ENCODE measurements around the gene PICK1. TPM values are rescaled to one million over a fixed set of nuclear protein-coding genes. Genes with fewer than 3 reads are reported as not detected.

PICK1 gene
- total RNA-seq, 4 donors from 2014 or later: 35.9 to 67.6 (median 51.4) TPM

DNA sequence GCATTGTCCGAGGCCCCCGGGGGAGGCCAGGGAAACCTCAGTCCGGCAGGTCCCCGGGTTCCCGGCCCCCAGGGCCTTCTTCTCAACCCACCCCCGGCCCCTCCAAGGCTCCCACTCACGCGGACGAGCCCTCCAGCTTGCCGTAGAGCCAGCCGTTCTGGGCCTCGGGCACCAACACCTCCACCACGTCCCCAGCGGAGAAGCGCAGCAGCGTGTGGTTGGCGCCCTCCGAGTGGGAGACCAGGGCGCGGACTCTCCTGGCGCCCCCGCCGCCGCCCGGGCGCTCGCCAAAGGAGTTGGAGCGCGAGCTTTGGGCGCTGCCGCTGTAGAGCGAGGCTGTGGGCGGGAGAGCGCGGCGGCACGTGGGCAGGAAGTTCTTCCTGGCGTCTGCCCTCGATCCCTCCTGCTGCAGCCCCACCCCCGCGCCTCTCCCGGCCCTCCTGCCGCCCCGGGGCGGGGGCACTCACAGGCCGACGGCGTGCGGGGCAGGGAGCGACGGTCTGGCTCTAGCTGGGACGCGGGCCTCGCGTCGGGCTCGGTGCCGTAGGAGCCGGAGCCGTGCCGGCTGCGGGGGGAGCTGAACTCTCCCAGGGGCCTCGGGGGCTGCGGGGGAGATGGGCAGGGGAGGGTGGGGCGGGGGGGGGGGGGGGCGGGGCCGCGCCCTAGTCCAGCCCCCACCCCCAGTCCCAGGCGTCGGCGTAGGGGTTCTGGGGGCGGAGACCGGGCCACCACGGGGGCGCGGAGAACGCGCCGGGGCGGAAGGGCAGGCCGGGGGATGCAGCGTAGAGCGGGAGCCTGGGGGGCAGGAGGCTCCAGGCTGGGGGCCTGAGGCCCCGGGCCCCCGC, 31.6 kb downstream of the PICK1 start:
- H3K4me3 ChIP-seq (ENCODE audit: low read depth, poor library complexity, severe bottlenecking): no peak overlapping the region
- 10 to 14% methylated on average over 10 to 34 of the region's 85 CpGs for WGBS, 2 donors
- no peak for DNase-seq (ENCODE audit: low spot score in 2 of 2)
- intact Hi-C loops (cut with DNase I; ENCODE audit: low total_unique reads): no loop called here
- TF ChIP-seq, protein P1, sequence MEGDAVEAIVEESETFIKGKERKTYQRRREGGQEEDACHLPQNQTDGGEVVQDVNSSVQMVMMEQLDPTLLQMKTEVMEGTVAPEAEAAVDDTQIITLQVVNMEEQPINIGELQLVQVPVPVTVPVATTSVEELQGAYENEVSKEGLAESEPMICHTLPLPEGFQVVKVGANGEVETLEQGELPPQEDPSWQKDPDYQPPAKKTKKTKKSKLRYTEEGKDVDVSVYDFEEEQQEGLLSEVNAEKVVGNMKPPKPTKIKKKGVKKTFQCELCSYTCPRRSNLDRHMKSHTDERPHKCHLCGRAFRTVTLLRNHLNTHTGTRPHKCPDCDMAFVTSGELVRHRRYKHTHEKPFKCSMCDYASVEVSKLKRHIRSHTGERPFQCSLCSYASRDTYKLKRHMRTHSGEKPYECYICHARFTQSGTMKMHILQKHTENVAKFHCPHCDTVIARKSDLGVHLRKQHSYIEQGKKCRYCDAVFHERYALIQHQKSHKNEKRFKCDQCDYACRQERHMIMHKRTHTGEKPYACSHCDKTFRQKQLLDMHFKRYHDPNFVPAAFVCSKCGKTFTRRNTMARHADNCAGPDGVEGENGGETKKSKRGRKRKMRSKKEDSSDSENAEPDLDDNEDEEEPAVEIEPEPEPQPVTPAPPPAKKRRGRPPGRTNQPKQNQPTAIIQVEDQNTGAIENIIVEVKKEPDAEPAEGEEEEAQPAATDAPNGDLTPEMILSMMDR (IDR thresholded peaks at IDR 0.05): no peak
- no peak for TF ChIP-seq POLR2A (IDR thresholded peaks at IDR 0.05)

DNA sequence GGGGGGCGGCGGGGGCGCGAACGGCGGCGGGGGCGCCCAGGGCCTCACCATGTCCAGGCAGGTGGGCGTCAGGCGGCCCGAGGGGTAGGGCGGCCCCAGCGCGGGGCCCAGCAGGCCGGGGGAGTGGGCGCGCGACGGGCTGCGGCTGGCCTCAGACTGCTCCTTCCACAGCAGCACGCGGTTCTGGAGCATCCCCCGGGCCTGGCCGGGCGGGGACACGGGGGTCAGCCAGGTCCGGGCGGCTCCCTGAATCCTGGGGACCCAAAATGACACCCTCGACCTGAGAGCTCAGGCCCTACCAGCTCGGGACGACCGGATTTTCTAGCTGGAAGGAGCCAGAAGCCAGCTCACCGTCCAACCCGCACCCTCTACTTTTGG, 32.3 kb downstream of the PICK1 start:
- WGBS, 2 donors: 31 to 39% methylated on average over 8 to 15 of the region's 34 CpGs
- intact Hi-C loops (cut with DNase I; ENCODE audit: low total_unique reads): no loop called here
- H3K4me3 ChIP-seq (ENCODE audit: low read depth, poor library complexity, severe bottlenecking): no peak overlapping the region
- TF ChIP-seq, protein P1 (IDR thresholded peaks at IDR 0.05): no peak
- no peak for DNase-seq (ENCODE audit: low spot score in 2 of 2)

DNA sequence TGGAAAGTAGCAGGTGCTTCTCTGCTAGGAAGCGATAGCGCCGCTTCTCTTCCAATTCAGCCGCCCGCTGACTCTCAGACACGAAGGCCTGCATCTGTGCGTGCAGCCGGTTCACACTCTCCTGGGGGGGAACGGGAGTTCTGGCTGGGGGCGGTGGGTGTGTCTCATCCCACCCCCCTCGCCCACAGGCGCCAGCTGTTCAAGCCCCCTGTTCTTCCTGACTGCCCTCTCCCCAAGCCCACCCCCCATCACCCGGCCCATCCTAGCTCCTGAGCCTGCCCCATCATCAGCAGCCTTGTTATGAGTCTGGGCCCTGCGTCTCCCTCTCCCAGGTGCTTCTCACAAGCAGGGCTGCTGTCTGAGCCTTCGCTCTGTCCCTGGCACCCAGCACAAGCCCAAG, 39.9 kb downstream of the PICK1 start:
- TF ChIP-seq, protein P1 (IDR thresholded peaks at IDR 0.05): no peak
- TF ChIP-seq POLR2A (IDR thresholded peaks at IDR 0.05): no peak
- intact Hi-C loops (cut with DNase I; ENCODE audit: low total_unique reads): no loop called here
- 84 to 86% methylated on average over 15 of the region's 15 CpGs for WGBS, 2 donors
- DNase-seq (ENCODE audit: low spot score in 2 of 2): no peak
- H3K4me3 ChIP-seq (ENCODE audit: low read depth, poor library complexity, severe bottlenecking): no peak overlapping the region

GRCh38 chr22:38097557-38098409, 40.6 kb downstream of the PICK1 start:
- intact Hi-C loops (cut with DNase I; ENCODE audit: low total_unique reads): no loop called here
- DNase-seq (ENCODE audit: low spot score in 2 of 2): no peak
- TF ChIP-seq, protein P1 (IDR thresholded peaks at IDR 0.05): no peak
- TF ChIP-seq POLR2A (IDR thresholded peaks at IDR 0.05): no peak
- H3K4me3 ChIP-seq (ENCODE audit: low read depth, poor library complexity, severe bottlenecking): no peak overlapping the region
- WGBS, 2 donors: 54 to 57% methylated on average over 22 to 28 of the region's 32 CpGs

GRCh38 chr22:38098410-38099249, 41.4 kb downstream of the PICK1 start:
- intact Hi-C loops (cut with DNase I; ENCODE audit: low total_unique reads): no loop called here
- H3K4me3 ChIP-seq (ENCODE audit: low read depth, poor library complexity, severe bottlenecking): no peak overlapping the region
- no peak for TF ChIP-seq POLR2A (IDR thresholded peaks at IDR 0.05)
- TF ChIP-seq, protein P1 (IDR thresholded peaks at IDR 0.05): no peak
- DNase-seq (ENCODE audit: low spot score in 2 of 2): no peak
- 66 to 73% methylated on average over 9 of the region's 9 CpGs for WGBS, 2 donors
